H1 (cell line): ENCODE results near the gene WWC1. TPM values are rescaled to one million over a fixed set of nuclear protein-coding genes. Genes with fewer than 3 reads are reported as not detected.

Experiments used
- CBX5 ChIP-seq: fragments of 300-800, 300-1000 bp; sonication (generic); IDR thresholded peaks from 2 replicates; pipeline ENCODE4 v1.7.1; 2016; ENCODE audit warnings: antibody characterized with exemption, low read length, low read depth
- PHF8 ChIP-seq: fragments of 200-600 bp; sonication (generic); conservative IDR thresholded peaks from 2 replicates; pipeline ENCODE4 v1.7.1; 2012; ENCODE audit warnings: low read depth, mild to moderate bottlenecking, inconsistent platforms, low read length, moderate library complexity
- SUZ12 ChIP-seq: fragments of 200-600 bp; sonication (generic); IDR thresholded peaks from 2 replicates; pipeline ENCODE4 v1.6.1; 2012; ENCODE audit warnings: mild to moderate bottlenecking, inconsistent platforms, low read length, moderate library complexity, mixed read lengths
- polyA plus RNA-seq, 7 experiments: library from polyadenylated mRNA; depleted of rRNA in 3 of 7; stranded (reverse) in 5 of 7; unstranded in 2 of 7; fragments of >200 nt in 5 of 7; fragments of 200-250 nt in 2 of 7; gene quantifications; 1 replicate in 5 of 7; 2 replicates in 1 of 7; 4 replicates in 1 of 7; pipeline versions ENCODE4 v1.2.1 to v1.2.3, GENCODE V29; 2011 to 2013; ENCODE audit warnings: missing spikeins in 2 of 7, mixed read lengths in 2 of 7
- total RNA-seq: library from RNA; stranded (reverse); fragmentation: NEBNext Ultra II Directional; extraction: Animal tissue kit (Norgen Biotek cat#: 25700); gene quantifications from 2 replicates; pipeline ENCODE4 v1.2.1, GENCODE V29; 2021

WWC1 gene
- total and polyA plus RNA-seq, 2 of the 8 experiments (the other 6 are each of a cell fraction or from before 2014, with no cell fraction given): 16.4 to 41.1 TPM

DNA sequence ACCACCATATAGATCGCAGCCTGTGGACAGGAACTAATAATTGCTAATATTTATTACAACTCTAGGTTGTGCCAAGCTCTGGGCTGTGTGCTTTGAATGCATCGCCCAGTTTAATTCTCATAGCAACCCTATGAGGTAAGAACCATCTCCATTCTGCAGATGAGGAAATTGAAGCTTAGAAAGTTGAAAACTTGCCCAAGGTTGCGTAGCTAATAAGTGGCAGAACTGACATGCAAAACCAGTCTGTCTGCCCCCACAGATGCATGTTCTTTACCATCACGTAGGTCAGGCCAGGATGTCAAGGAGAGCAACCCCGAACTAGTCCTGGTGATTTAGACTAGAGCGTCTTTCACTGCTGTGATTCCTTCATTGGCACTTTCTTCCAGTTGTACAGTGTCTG lies 15.6 kb downstream of the WWC1 start (continued):
- no peak for TF ChIP-seq PHF8
- TF ChIP-seq SUZ12: no peak
- TF ChIP-seq CBX5: no peak
- TF ChIP-seq, all 59 proteins: peak for 0
